HepG2 (cell line): ENCODE data around the gene AQP5. TPM values are rescaled to one million over a fixed set of nuclear protein-coding genes. Genes with fewer than 3 reads are reported as not detected.

Source experiments
- ATAC-seq: fragments of 200-7000 bp; cut with Tn5 transposase; 3 replicates; pipeline ENCODE4 v1.9.1; 2020; ENCODE audit warnings: mild to moderate bottlenecking, moderate library complexity
- BruUV-seq: library from RNA; stranded (reverse); fragments of 400-500 nt; replicated peaks from 2 replicates; lab custom pipeline; 2021; lab: Mats Ljungman, UMichigan
- CTCF ChIA-PET: fragments of 300-600 bp; formaldehyde crosslinking; extraction: SDS; loops from one replicate; lab custom pipeline; 2021; ENCODE audit warnings: low total read pairs, inconsistent platforms, low intra/inter-chr PET ratio; lab: Yijun Ruan, JAX
- POLR2A ChIA-PET: fragments of 350-600 bp; sonication (Branson Sonifier 250); formaldehyde crosslinking; loops from one replicate; lab custom pipeline; 2020; ENCODE audit warnings: antibody characterized with exemption, inconsistent platforms; lab: Yijun Ruan, JAX
- DNase-seq: peaks from one replicate; pipeline ENCODE4 v3.0.0-alpha.2; 2015; ENCODE audit warnings: low spot score
- FAIRE-seq: peaks from 3 replicates; lab custom pipeline; 2011; peaks lifted over from hg19 to GRCh38; lab: Jason Lieb, UNC
- H2AFZ ChIP-seq: one replicate; pipeline ENCODE4 v1.6.1; 2011; ENCODE audit warnings: low read length, inconsistent platforms
- H3K27ac ChIP-seq: fragments of 300-600 bp; 3 replicates; pipeline ENCODE4 v1.8.0; 2011; ENCODE audit warnings: mixed run types, mild to moderate bottlenecking, mixed read lengths, low read length, inconsistent platforms; ENCODE audit not compliant: insufficient read depth; ENCODE audit errors: extremely low read length
- H3K27me3 ChIP-seq, 2 experiments: fragments of 200-600 bp in 1 of 2; 2 replicates in 1 of 2; 3 replicates in 1 of 2; pipeline versions ENCODE4 v1.6.0 to v1.8.0; 2011; ENCODE audit warnings: low read length in 2 of 2, mild to moderate bottlenecking in 2 of 2, moderate library complexity in 2 of 2, inconsistent platforms in 1 of 2; ENCODE audit not compliant: insufficient read depth in 2 of 2, control insufficient read depth in 1 of 2
- H3K36me3 ChIP-seq, 2 experiments: fragments of 200-600 bp in 1 of 2; replicated peaks in 1 of 2; 2 replicates in 1 of 2; 3 replicates in 1 of 2; pipeline versions ENCODE4 v1.5.1 to v1.8.0; 2011; ENCODE audit warnings: low read length in 2 of 2, inconsistent platforms in 1 of 2; ENCODE audit not compliant: insufficient read depth in 2 of 2, control insufficient read depth in 1 of 2
- H3K4me1 ChIP-seq: 2 replicates; pipeline ENCODE4 v1.5.1; 2012; ENCODE audit warnings: low read length, inconsistent platforms; ENCODE audit not compliant: insufficient read depth
- H3K4me2 ChIP-seq: 2 replicates; pipeline ENCODE4 v1.6.0; 2011; ENCODE audit warnings: low read depth, low read length, inconsistent platforms
- H3K4me3 ChIP-seq, 3 experiments: fragments of 200-600 bp in 1 of 3; sonication (generic), shearing (Covaris generic) in 1 of 3; replicated peaks in 1 of 3; 2 replicates each; pipeline ENCODE4 v1.5.1; 2011 to 2016; ENCODE audit warnings: low read length in 3 of 3, inconsistent platforms in 2 of 3, low read depth in 2 of 3, mild to moderate bottlenecking in 2 of 3, control low read depth in 1 of 3, mixed read lengths in 1 of 3; ENCODE audit not compliant: insufficient read depth in 1 of 3
- H3K79me2 ChIP-seq: one replicate; pipeline ENCODE4 v1.6.1; 2011; ENCODE audit warnings: low read length, inconsistent platforms; ENCODE audit not compliant: insufficient read depth
- H3K9ac ChIP-seq: 2 replicates; pipeline ENCODE4 v1.6.0; 2011; ENCODE audit warnings: mild to moderate bottlenecking, low read depth, low read length, inconsistent platforms; ENCODE audit not compliant: insufficient read depth
- H3K9me3 ChIP-seq: 2 replicates; pipeline ENCODE4 v1.5.1; 2012; ENCODE audit warnings: mild to moderate bottlenecking, low read length
- H4K20me1 ChIP-seq: 2 replicates; pipeline ENCODE4 v1.6.0; 2011; ENCODE audit warnings: inconsistent platforms, mild to moderate bottlenecking, low read length, moderate library complexity; ENCODE audit not compliant: insufficient read depth
- ERF ChIP-seq: IDR thresholded peaks from 2 replicates; pipeline ENCODE4 v1.6.1; 2018; ENCODE audit warnings: missing biosample characterization, missing genetic modification reagents
- FOXC1 ChIP-seq: sonication (generic); formaldehyde crosslinking; IDR thresholded peaks from 2 replicates; pipeline ENCODE4 v1.8.0; 2022; ENCODE audit warnings: mild to moderate bottlenecking, missing genetic modification reagents, borderline replicate concordance
- KAT2B ChIP-seq: fragments of 150-350 bp; IDR thresholded peaks from 2 replicates; pipeline ENCODE4 v1.6.1; 2014; ENCODE audit warnings: low read depth, low read length, borderline replicate concordance
- MED8 ChIP-seq: sonication (generic); formaldehyde crosslinking; IDR thresholded peaks from 2 replicates; pipeline ENCODE4 v1.8.1; 2023; ENCODE audit warnings: mild to moderate bottlenecking, missing genetic modification reagents; ENCODE audit not compliant: insufficient replicate concordance
- PITX1 ChIP-seq: sonication (generic); formaldehyde crosslinking; IDR thresholded peaks from 2 replicates; pipeline ENCODE4 v1.5.1; 2020; ENCODE audit warnings: mild to moderate bottlenecking, missing genetic modification reagents
- RBM22 ChIP-seq: fragments of 200-400 bp; formaldehyde crosslinking; optimal IDR thresholded peaks from 2 replicates; pipeline ENCODE3; 2017; ENCODE audit warnings: mild to moderate bottlenecking, low read length, moderate library complexity
- RFX5 ChIP-seq: IDR thresholded peaks from 2 replicates; pipeline ENCODE4 v1.6.1; 2011; ENCODE audit warnings: low read depth, low read length, improper control_type of control experiment
- SMAD1 ChIP-seq: sonication (generic); formaldehyde crosslinking; IDR thresholded peaks from 2 replicates; pipeline ENCODE4 v1.4.0; 2020; ENCODE audit warnings: missing genetic modification reagents, low read depth, mild to moderate bottlenecking, borderline replicate concordance
- TERF1 ChIP-seq: sonication (generic); formaldehyde crosslinking; IDR thresholded peaks from 2 replicates; pipeline ENCODE4 v1.8.0; 2022; ENCODE audit warnings: mild to moderate bottlenecking, missing genetic modification reagents, moderate library complexity
- ZFAT ChIP-seq: sonication (generic); formaldehyde crosslinking; conservative IDR thresholded peaks from 2 replicates; pipeline ENCODE4 v1.8.1; 2023; ENCODE audit warnings: missing genetic modification reagents, inconsistent platforms
- ZNF253 ChIP-seq: sonication (generic); formaldehyde crosslinking; IDR thresholded peaks from 2 replicates; pipeline ENCODE4 v1.8.0; 2022; ENCODE audit warnings: mild to moderate bottlenecking, missing genetic modification reagents, borderline replicate concordance
- ZNF792 ChIP-seq: IDR thresholded peaks from 2 replicates; pipeline ENCODE4 v1.6.1; 2016
- WGBS: methylation state at CpG from one replicate; pipeline ENCODE4 v1.1.6; 2017; ENCODE audit warnings: low lambda C conversion rate; 5-methylcytosine and 5-hydroxymethylcytosine counted together
- in situ Hi-C: cut with HindIII; loops from 2 replicates; pipeline ENCODE4 v1.10.0; 2017; ENCODE audit warnings: low pct_unique_long_range_greater_than_20kb; ENCODE audit not compliant: extremely low pct_ligation_motif_present
- intact Hi-C: fragments of 100-400 bp; cut with micrococcal nuclease; formaldehyde crosslinking; loops from one replicate; pipeline ENCODE4 v1.10.0; 2022; ENCODE audit not compliant: unreplicated experiment
- polyA plus RNA-seq, 8 experiments: library from polyadenylated mRNA; depleted of rRNA in 3 of 8; stranded (reverse) in 7 of 8; unstranded in 1 of 8; fragments of >200 nt; fragmentation: Illumina TruSeq in 4 of 8; extraction: Trizol in 4 of 8; gene quantifications; 2 replicates each; pipeline versions ENCODE4 v1.2.1 to v1.2.3, GENCODE V29; 2011 to 2016; ENCODE audit warnings: low read depth in 4 of 8, missing spikeins in 1 of 8, mixed read lengths in 1 of 8; ENCODE audit not compliant: insufficient read depth in 1 of 8
- total RNA-seq, 5 experiments: library from RNA; depleted of rRNA; stranded (reverse); fragments of >200 nt; fragmentation: Illumina TruSeq; extraction: Trizol; gene quantifications; 2 replicates each; pipeline ENCODE4 v1.2.3, GENCODE V29; 2016; ENCODE audit warnings: low read depth in 1 of 5
- TF ChIP-seq, protein P1 (sequence below): sonication (generic); formaldehyde crosslinking; IDR thresholded peaks from 2 replicates; pipeline ENCODE4 v1.8.0; 2022; ENCODE audit warnings: missing genetic modification reagents, low read depth, mild to moderate bottlenecking, borderline replicate concordance
- TF ChIP-seq, protein P2 (sequence below): sonication (generic); formaldehyde crosslinking; IDR thresholded peaks from 2 replicates; pipeline ENCODE4 v1.5.0; 2020; ENCODE audit warnings: missing genetic modification reagents
- TF ChIP-seq, protein P3 (sequence below): sonication (generic); formaldehyde crosslinking; IDR thresholded peaks from 2 replicates; pipeline ENCODE4 v1.5.0; 2020; ENCODE audit warnings: missing genetic modification reagents, mild to moderate bottlenecking, borderline replicate concordance

Gene AQP5
- total and polyA plus RNA-seq, 2 of the 13 experiments (the other 11 are each of a cell fraction or from before 2014, with no cell fraction given): not detected

DNA sequence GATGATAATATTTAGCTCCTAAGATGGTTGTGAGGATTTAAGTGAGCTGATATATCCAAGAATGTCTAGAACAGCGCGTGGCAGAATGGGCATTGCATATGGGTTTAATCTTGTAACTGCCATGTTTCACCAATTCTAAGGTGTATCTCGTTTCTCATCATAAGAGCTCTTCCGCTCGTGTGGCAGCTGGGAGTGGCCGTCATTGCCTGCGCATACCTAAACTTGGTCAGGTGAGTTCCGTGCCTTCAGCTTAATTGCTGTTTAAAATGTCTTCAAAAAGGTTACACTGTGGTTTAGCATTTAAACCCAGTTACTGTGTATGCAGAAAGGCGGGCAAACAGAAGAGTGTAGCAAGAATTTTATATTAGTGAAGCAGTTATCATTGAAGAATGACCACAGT, 15.6 kb upstream of the AQP5 start:
- WGBS: 61% methylated on average over 9 of the region's 9 CpGs
- no peak overlapping the region for H3K27ac ChIP-seq
- H3K4me2 ChIP-seq: peak overlapping the region; percentile 75
- no peak overlapping the region for H3K9ac ChIP-seq
- no peak for FAIRE-seq
- H2AFZ ChIP-seq: no peak overlapping the region
- ATAC-seq: no peak
- BruUV-seq: no TSS peak
- H3K4me1 ChIP-seq: peaks cover 22% of the 10 kb centered on the region
- no peak for TF ChIP-seq ZFAT
- no peak for TF ChIP-seq FOXC1 (CRISPR knock-in tag)
- ChIA-PET CTCF (interaction anchor here (1.3 to 1.7 kb wide), 3 partner anchors 20 to 110 kb away, joined by 3 to 4 read pairs (median 4); no protein-coding TSS in a partner anchor), POLR2A (interaction anchor here (1.0 kb wide), 1 partner anchor 205 kb away, joined by 7 read pairs; the partner anchor contains the start of gene TMBIM6)
- no peaks in the 10 kb centered on the region for H4K20me1 ChIP-seq
- no peaks in the 10 kb centered on the region for H3K79me2 ChIP-seq
- intact Hi-C loops: loop anchor here (10.0 kb wide), 1 partner anchor 81 kb away; no protein-coding TSS in a partner anchor
- no peak overlapping the region for H3K4me3 ChIP-seq
- H3K9me3 ChIP-seq: no peaks in the 10 kb centered on the region
- in situ Hi-C loops: no loop called here
- no peaks in the 10 kb centered on the region for H3K36me3 ChIP-seq
- no peak for DNase-seq
- H3K27me3 ChIP-seq: peaks cover 4 to 9% of the 10 kb centered on the region in 2 experiments; a peak in 3 of 5 replicates

GRCh38 chr12:49946497-49946896, 15.2 kb upstream of the AQP5 start:
- POLR2A ChIA-PET: no interaction called here
- no TSS peak for BruUV-seq
- H3K4me1 ChIP-seq: peaks cover 22% of the 10 kb centered on the region
- in situ Hi-C loops: no loop called here
- no peak overlapping the region for H3K4me2 ChIP-seq
- CTCF ChIA-PET: no interaction called here
- H3K9me3 ChIP-seq: no peaks in the 10 kb centered on the region
- no peaks in the 10 kb centered on the region for H4K20me1 ChIP-seq
- intact Hi-C loops: loop anchor here (10.0 kb wide), 1 partner anchor 82 kb away; no protein-coding TSS in a partner anchor
- H3K27me3 ChIP-seq: peaks cover 7 to 9% of the 10 kb centered on the region in 2 experiments; a peak in 3 of 5 replicates
- H3K27ac ChIP-seq: no peak overlapping the region
- ATAC-seq: no peak
- H3K9ac ChIP-seq: no peak overlapping the region
- 28% methylated on average over 3 of the region's 3 CpGs for whole genome bisulfite sequencing
- no peak overlapping the region for H2AFZ ChIP-seq
- H3K79me2 ChIP-seq: no peaks in the 10 kb centered on the region
- no peak for FAIRE-seq
- H3K4me3 ChIP-seq: no peak overlapping the region
- H3K36me3 ChIP-seq: no peaks in the 10 kb centered on the region
- DNase-seq: no peak
- TF ChIP-seq PITX1 (CRISPR knock-in tag): no peak
- TF ChIP-seq, protein P1, sequence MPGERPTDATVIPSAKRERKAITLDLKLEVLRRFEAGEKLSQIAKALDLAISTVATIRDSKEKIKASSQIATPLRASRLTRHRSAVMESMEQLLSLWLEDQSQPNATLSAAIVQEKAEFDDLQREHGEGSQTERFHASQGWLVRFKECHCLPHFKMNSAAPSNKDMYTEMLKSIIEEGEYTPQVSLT (CRISPR knock-in tag): no peak
- TF ChIP-seq ZNF792 (CRISPR knock-in tag): no peak
- no peak for TF ChIP-seq ZNF253
- no peak for TF ChIP-seq ERF (CRISPR knock-in tag)
- no peak for TF ChIP-seq SMAD1 (CRISPR knock-in tag)
- TF ChIP-seq, protein P2, sequence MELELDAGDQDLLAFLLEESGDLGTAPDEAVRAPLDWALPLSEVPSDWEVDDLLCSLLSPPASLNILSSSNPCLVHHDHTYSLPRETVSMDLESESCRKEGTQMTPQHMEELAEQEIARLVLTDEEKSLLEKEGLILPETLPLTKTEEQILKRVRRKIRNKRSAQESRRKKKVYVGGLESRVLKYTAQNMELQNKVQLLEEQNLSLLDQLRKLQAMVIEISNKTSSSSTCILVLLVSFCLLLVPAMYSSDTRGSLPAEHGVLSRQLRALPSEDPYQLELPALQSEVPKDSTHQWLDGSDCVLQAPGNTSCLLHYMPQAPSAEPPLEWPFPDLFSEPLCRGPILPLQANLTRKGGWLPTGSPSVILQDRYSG: no peak
- no peak for TF ChIP-seq KAT2B
- no peak for TF ChIP-seq MED8 (CRISPR knock-in tag)
- no peak for TF ChIP-seq RFX5
- TF ChIP-seq, protein P3, sequence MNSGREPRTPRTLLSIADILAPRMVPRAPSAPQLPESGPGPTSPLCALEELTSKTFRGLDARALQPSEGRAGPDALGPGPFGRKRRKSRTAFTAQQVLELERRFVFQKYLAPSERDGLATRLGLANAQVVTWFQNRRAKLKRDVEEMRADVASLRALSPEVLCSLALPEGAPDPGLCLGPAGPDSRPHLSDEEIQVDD (CRISPR knock-in tag): no peak
- TF ChIP-seq TERF1 (CRISPR knock-in tag): no peak
- no peak for TF ChIP-seq RBM22
